ENCODE data around the gene HMG20A. TPM values are rescaled to one million over a fixed set of nuclear protein-coding genes. Genes with fewer than 3 reads are reported as not detected.

HMG20A gene
- total RNA-seq, 1 experiment from 2014 or later, result 62.2 TPM

DNA sequence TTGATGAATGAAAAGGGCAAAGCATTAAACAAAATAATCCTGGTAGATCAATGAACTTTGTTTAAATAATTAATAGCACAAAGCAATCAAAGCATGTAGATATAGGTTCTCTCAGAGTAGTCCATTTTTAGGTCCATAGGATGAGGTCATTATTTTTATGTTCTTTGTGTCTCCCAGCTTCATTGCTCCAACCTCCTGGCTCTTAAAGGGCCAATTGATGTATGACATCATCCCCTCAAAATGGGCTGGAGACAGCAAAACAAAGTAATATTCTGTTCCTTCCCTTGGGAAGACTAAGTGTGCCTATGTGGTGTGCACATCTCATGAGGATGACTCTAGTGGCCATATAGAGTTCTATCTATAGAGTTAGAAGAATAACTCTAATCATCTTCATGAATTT lies 49.5 kb downstream of the HMG20A start:
- Mint-ChIP-seq H3K27ac (no peak overlapping the region), H3K4me3 (no peak overlapping the region), H3K36me3 (peaks cover 32% of the 10 kb centered on the region), H3K27me3 (ENCODE audit: low read depth) (no peaks in the 10 kb centered on the region), H3K9me3 (no peaks in the 10 kb centered on the region), H3K4me1 (peaks cover 39% of the 10 kb centered on the region)
- ChIA-PET POLR2A (no interaction called here), CTCF (no interaction called here)
- DNase-seq (ENCODE audit: low spot score) (no peak), ATAC-seq (no peak)
- TF ChIP-seq ZNF232 (CRISPR knock-in tag; IDR thresholded peaks at IDR 0.05), result no peak
- no peak for TF ChIP-seq ETV6 (CRISPR knock-in tag; IDR thresholded peaks at IDR 0.05)
- TF ChIP-seq, protein P1, sequence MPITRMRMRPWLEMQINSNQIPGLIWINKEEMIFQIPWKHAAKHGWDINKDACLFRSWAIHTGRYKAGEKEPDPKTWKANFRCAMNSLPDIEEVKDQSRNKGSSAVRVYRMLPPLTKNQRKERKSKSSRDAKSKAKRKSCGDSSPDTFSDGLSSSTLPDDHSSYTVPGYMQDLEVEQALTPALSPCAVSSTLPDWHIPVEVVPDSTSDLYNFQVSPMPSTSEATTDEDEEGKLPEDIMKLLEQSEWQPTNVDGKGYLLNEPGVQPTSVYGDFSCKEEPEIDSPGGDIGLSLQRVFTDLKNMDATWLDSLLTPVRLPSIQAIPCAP (CRISPR knock-in tag; IDR thresholded peaks at IDR 0.05), result no peak
- no peak for TF ChIP-seq CBFB (CRISPR knock-in tag; IDR thresholded peaks at IDR 0.05; ENCODE audit: low read depth)
- TF ChIP-seq, protein P2, sequence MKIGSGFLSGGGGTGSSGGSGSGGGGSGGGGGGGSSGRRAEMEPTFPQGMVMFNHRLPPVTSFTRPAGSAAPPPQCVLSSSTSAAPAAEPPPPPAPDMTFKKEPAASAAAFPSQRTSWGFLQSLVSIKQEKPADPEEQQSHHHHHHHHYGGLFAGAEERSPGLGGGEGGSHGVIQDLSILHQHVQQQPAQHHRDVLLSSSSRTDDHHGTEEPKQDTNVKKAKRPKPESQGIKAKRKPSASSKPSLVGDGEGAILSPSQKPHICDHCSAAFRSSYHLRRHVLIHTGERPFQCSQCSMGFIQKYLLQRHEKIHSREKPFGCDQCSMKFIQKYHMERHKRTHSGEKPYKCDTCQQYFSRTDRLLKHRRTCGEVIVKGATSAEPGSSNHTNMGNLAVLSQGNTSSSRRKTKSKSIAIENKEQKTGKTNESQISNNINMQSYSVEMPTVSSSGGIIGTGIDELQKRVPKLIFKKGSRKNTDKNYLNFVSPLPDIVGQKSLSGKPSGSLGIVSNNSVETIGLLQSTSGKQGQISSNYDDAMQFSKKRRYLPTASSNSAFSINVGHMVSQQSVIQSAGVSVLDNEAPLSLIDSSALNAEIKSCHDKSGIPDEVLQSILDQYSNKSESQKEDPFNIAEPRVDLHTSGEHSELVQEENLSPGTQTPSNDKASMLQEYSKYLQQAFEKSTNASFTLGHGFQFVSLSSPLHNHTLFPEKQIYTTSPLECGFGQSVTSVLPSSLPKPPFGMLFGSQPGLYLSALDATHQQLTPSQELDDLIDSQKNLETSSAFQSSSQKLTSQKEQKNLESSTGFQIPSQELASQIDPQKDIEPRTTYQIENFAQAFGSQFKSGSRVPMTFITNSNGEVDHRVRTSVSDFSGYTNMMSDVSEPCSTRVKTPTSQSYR (CRISPR knock-in tag; IDR thresholded peaks at IDR 0.05), result no peak
- no peak for TF ChIP-seq ATF1 (CRISPR knock-in tag; IDR thresholded peaks at IDR 0.05)
- TF ChIP-seq TP53 (CRISPR knock-in tag; IDR thresholded peaks at IDR 0.05), result no peak
- TF ChIP-seq NFATC4 (CRISPR knock-in tag; IDR thresholded peaks at IDR 0.05), result no peak
- no peak for TF ChIP-seq NR3C1 (CRISPR knock-in tag; conservative IDR thresholded peaks at IDR 0.05; ENCODE audit: low read depth)
- TF ChIP-seq OVOL2 (CRISPR knock-in tag; IDR thresholded peaks at IDR 0.05; ENCODE audit: borderline replicate concordance), result no peak
- TF ChIP-seq RORB (CRISPR knock-in tag; IDR thresholded peaks at IDR 0.05), result no peak
- TF ChIP-seq, protein P3, sequence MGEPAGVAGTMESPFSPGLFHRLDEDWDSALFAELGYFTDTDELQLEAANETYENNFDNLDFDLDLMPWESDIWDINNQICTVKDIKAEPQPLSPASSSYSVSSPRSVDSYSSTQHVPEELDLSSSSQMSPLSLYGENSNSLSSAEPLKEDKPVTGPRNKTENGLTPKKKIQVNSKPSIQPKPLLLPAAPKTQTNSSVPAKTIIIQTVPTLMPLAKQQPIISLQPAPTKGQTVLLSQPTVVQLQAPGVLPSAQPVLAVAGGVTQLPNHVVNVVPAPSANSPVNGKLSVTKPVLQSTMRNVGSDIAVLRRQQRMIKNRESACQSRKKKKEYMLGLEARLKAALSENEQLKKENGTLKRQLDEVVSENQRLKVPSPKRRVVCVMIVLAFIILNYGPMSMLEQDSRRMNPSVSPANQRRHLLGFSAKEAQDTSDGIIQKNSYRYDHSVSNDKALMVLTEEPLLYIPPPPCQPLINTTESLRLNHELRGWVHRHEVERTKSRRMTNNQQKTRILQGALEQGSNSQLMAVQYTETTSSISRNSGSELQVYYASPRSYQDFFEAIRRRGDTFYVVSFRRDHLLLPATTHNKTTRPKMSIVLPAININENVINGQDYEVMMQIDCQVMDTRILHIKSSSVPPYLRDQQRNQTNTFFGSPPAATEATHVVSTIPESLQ (CRISPR knock-in tag; IDR thresholded peaks at IDR 0.05), result no peak
- TF ChIP-seq NR2C2 (CRISPR knock-in tag; IDR thresholded peaks at IDR 0.05), result no peak
- no peak for TF ChIP-seq ZNF317 (CRISPR knock-in tag; IDR thresholded peaks at IDR 0.05; ENCODE audit: borderline replicate concordance, low read depth)
- TF ChIP-seq, protein P4, sequence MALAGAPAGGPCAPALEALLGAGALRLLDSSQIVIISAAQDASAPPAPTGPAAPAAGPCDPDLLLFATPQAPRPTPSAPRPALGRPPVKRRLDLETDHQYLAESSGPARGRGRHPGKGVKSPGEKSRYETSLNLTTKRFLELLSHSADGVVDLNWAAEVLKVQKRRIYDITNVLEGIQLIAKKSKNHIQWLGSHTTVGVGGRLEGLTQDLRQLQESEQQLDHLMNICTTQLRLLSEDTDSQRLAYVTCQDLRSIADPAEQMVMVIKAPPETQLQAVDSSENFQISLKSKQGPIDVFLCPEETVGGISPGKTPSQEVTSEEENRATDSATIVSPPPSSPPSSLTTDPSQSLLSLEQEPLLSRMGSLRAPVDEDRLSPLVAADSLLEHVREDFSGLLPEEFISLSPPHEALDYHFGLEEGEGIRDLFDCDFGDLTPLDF (CRISPR knock-in tag; IDR thresholded peaks at IDR 0.05), result no peak
- TF ChIP-seq, protein P5, sequence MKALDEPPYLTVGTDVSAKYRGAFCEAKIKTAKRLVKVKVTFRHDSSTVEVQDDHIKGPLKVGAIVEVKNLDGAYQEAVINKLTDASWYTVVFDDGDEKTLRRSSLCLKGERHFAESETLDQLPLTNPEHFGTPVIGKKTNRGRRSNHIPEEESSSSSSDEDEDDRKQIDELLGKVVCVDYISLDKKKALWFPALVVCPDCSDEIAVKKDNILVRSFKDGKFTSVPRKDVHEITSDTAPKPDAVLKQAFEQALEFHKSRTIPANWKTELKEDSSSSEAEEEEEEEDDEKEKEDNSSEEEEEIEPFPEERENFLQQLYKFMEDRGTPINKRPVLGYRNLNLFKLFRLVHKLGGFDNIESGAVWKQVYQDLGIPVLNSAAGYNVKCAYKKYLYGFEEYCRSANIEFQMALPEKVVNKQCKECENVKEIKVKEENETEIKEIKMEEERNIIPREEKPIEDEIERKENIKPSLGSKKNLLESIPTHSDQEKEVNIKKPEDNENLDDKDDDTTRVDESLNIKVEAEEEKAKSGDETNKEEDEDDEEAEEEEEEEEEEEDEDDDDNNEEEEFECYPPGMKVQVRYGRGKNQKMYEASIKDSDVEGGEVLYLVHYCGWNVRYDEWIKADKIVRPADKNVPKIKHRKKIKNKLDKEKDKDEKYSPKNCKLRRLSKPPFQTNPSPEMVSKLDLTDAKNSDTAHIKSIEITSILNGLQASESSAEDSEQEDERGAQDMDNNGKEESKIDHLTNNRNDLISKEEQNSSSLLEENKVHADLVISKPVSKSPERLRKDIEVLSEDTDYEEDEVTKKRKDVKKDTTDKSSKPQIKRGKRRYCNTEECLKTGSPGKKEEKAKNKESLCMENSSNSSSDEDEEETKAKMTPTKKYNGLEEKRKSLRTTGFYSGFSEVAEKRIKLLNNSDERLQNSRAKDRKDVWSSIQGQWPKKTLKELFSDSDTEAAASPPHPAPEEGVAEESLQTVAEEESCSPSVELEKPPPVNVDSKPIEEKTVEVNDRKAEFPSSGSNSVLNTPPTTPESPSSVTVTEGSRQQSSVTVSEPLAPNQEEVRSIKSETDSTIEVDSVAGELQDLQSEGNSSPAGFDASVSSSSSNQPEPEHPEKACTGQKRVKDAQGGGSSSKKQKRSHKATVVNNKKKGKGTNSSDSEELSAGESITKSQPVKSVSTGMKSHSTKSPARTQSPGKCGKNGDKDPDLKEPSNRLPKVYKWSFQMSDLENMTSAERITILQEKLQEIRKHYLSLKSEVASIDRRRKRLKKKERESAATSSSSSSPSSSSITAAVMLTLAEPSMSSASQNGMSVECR (CRISPR knock-in tag; IDR thresholded peaks at IDR 0.05; ENCODE audit: borderline replicate concordance), result no peak

Data from WTC11 (cell line).